Measurements from ENCODE around the gene MYO15A. TPM values are rescaled to one million over a fixed set of nuclear protein-coding genes. Genes with fewer than 3 reads are reported as not detected.
"Not testable (repeated sequence)": the region's sequence is repeated elsewhere in the genome, so short reads cannot be mapped to it uniquely, and the experiment has no call there.

The MYO15A gene
- total and polyA plus RNA-seq, 2 donors (not counting 1 experiment from before 2014, with no cell fraction given) = 2.5 to 3.1 TPM

DNA sequence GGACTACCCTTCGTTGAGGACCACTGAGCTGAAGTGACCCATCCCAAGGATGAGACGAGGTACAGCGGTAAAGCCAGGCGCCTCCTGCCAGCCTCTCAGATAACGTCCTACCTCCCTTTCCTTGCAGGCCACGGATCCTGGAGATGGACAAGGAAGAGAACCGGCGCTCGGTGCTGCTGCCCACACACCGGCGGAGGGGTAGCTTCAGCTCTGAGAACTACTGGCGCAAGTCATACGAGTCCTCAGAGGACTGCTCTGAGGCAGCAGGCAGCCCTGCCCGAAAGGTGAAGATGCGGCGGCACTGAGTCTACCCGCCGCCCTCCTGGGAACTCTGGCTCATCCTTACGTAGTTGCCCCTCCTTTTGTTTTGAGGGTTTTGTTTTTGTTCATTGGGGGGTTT is 99.5 kb downstream of the MYO15A start:
- ATAC-seq (ENCODE audit: low read depth) (no peak), DNase-seq (no peak)
- H3K79me2 ChIP-seq (ENCODE audit: control insufficient read depth, insufficient read depth, low read length) = peaks cover 8% of the 10 kb centered on the region
- no peak overlapping the region for H3K4me2 ChIP-seq (replicated peaks; ENCODE audit: low read depth, low read length, poor library complexity, severe bottlenecking)
- H3K4me1 ChIP-seq (ENCODE audit: control insufficient read depth in 2 of 2, insufficient read depth in 2 of 2, low read length in 2 of 2) = no peaks in the 10 kb centered on the region
- no peaks in the 10 kb centered on the region for H3K9me3 Mint-ChIP-seq (ENCODE audit: insufficient read depth)
- WGBS (ENCODE audit: insufficient coverage) = 100% methylated on average over 14 of the region's 19 CpGs
- intact Hi-C loops (cut with micrococcal nuclease) = no loop called here
- ChIA-PET CTCF (no interaction called here), POLR2A (no interaction called here)
- H3K36me3 ChIP-seq (replicated peaks in 1 of 2; ENCODE audit: control extremely low read depth in 1 of 2, control insufficient read depth in 1 of 2, extremely low read depth in 1 of 2, insufficient read depth in 2 of 2, low read length in 1 of 2) = peaks cover 2 to 58% of the 10 kb centered on the region in 2 experiments
- H3K4me1 Mint-ChIP-seq = peaks cover 1% of the 10 kb centered on the region
- H3K4me3 ChIP-seq (ENCODE audit: control extremely low read depth in 1 of 5, extremely low read depth in 1 of 5, insufficient read depth in 1 of 5, low read depth in 2 of 5, low read length in 4 of 5) = no peak overlapping the region
- H4K20me1 ChIP-seq (ENCODE audit: control insufficient read depth, insufficient read depth, low read length, poor library complexity, severe bottlenecking) = peaks cover 62% of the 10 kb centered on the region
- no peak overlapping the region for H3K27ac Mint-ChIP-seq
- no peaks in the 10 kb centered on the region for H3K27me3 Mint-ChIP-seq
- H3K27ac ChIP-seq (ENCODE audit: low read length in 2 of 2) = no peak overlapping the region
- H3K27me3 ChIP-seq (replicated peaks in 1 of 4; ENCODE audit: control extremely low read depth in 1 of 4, control insufficient read depth in 3 of 4, insufficient read depth in 4 of 4, low read length in 3 of 4) = no peaks in the 10 kb centered on the region
- H3K9me3 ChIP-seq (ENCODE audit: control extremely low read depth in 1 of 3, control insufficient read depth in 2 of 3, insufficient read depth in 1 of 3, low read length in 2 of 3) = no peaks in the 10 kb centered on the region
- no peak overlapping the region for H3K9ac ChIP-seq (ENCODE audit: low read length)
- TF ChIP-seq EZH2 (IDR thresholded peaks at IDR 0.05; ENCODE audit: borderline replicate concordance, insufficient read depth, low read depth, low read length, poor library complexity, severe bottlenecking) = no peak
- TF ChIP-seq, protein P1, sequence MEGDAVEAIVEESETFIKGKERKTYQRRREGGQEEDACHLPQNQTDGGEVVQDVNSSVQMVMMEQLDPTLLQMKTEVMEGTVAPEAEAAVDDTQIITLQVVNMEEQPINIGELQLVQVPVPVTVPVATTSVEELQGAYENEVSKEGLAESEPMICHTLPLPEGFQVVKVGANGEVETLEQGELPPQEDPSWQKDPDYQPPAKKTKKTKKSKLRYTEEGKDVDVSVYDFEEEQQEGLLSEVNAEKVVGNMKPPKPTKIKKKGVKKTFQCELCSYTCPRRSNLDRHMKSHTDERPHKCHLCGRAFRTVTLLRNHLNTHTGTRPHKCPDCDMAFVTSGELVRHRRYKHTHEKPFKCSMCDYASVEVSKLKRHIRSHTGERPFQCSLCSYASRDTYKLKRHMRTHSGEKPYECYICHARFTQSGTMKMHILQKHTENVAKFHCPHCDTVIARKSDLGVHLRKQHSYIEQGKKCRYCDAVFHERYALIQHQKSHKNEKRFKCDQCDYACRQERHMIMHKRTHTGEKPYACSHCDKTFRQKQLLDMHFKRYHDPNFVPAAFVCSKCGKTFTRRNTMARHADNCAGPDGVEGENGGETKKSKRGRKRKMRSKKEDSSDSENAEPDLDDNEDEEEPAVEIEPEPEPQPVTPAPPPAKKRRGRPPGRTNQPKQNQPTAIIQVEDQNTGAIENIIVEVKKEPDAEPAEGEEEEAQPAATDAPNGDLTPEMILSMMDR (IDR thresholded peaks at IDR 0.05) = no peak
- H2AFZ ChIP-seq (ENCODE audit: insufficient read depth, low read depth, low read length, poor library complexity, severe bottlenecking) = no peak overlapping the region
- H3K4me3 Mint-ChIP-seq = no peak overlapping the region

DNA sequence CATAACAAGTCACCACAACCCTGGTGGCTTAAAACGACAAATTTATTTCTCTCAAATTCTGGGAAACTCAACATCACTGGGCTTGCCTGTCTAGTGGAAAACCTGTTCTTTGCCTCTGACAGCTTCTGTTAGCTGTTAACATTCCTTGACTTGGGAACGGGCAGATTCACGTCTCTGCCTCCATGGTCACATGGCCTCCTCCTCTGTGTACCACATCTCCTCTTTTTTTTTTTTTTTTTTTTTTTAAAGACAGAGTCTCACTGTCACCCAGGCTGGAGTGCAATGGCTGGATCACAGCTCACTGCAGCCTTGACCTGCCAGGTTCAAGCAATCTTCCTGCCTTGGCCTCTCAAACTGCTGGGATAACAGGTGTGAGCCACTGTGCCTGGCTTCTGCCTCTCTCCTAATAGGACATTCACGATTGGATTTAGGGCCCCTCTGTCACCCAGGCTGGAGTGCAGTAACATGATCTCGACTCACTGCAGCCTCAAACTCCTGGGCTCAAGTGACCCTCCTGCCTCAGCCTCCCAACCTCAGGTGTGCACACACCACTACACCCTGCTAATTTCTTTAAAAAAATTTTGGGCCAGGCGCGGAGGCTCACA is 105.2 kb downstream of the MYO15A start:
- H3K27ac ChIP-seq (ENCODE audit: low read length in 2 of 2) = no peak overlapping the region
- ATAC-seq (ENCODE audit: low read depth) (no peak), DNase-seq (no peak)
- no peaks in the 10 kb centered on the region for H3K79me2 ChIP-seq (ENCODE audit: control insufficient read depth, insufficient read depth, low read length)
- H2AFZ ChIP-seq (ENCODE audit: insufficient read depth, low read depth, low read length, poor library complexity, severe bottlenecking) = no peak overlapping the region
- H3K27me3 ChIP-seq (replicated peaks in 1 of 4; ENCODE audit: control extremely low read depth in 1 of 4, control insufficient read depth in 3 of 4, insufficient read depth in 4 of 4, low read length in 3 of 4) = no peaks in the 10 kb centered on the region
- TF ChIP-seq, protein P1 (IDR thresholded peaks at IDR 0.05) = no peak
- TF ChIP-seq EZH2 (IDR thresholded peaks at IDR 0.05; ENCODE audit: borderline replicate concordance, insufficient read depth, low read depth, low read length, poor library complexity, severe bottlenecking) = no peak
- intact Hi-C loops (cut with micrococcal nuclease) = no loop called here
- H3K4me2 ChIP-seq (replicated peaks; ENCODE audit: low read depth, low read length, poor library complexity, severe bottlenecking) = no peak overlapping the region
- Mint-ChIP-seq H3K4me1 (peaks cover 3% of the 10 kb centered on the region), H3K9me3 (ENCODE audit: insufficient read depth) (no peaks in the 10 kb centered on the region), H3K4me3 (no peak overlapping the region), H3K27ac (no peak overlapping the region), H3K27me3 (no peaks in the 10 kb centered on the region)
- ChIA-PET CTCF (no interaction called here), POLR2A (no interaction called here)
- no peaks in the 10 kb centered on the region for H3K4me1 ChIP-seq (ENCODE audit: control insufficient read depth in 2 of 2, insufficient read depth in 2 of 2, low read length in 2 of 2)
- no peaks in the 10 kb centered on the region for H3K9me3 ChIP-seq (ENCODE audit: control extremely low read depth in 1 of 3, control insufficient read depth in 2 of 3, insufficient read depth in 1 of 3, low read length in 2 of 3)
- peaks cover 6% of the 10 kb centered on the region for H4K20me1 ChIP-seq (ENCODE audit: control insufficient read depth, insufficient read depth, low read length, poor library complexity, severe bottlenecking)
- peaks cover 0 to 13% of the 10 kb centered on the region in 2 experiments for H3K36me3 ChIP-seq (replicated peaks in 1 of 2; ENCODE audit: control extremely low read depth in 1 of 2, control insufficient read depth in 1 of 2, extremely low read depth in 1 of 2, insufficient read depth in 2 of 2, low read length in 1 of 2)
- 90% methylated on average over 6 of the region's 7 CpGs for WGBS (ENCODE audit: insufficient coverage)
- no peak overlapping the region for H3K4me3 ChIP-seq (ENCODE audit: control extremely low read depth in 1 of 5, extremely low read depth in 1 of 5, insufficient read depth in 1 of 5, low read depth in 2 of 5, low read length in 4 of 5)
- no peak overlapping the region for H3K9ac ChIP-seq (ENCODE audit: low read length)

DNA sequence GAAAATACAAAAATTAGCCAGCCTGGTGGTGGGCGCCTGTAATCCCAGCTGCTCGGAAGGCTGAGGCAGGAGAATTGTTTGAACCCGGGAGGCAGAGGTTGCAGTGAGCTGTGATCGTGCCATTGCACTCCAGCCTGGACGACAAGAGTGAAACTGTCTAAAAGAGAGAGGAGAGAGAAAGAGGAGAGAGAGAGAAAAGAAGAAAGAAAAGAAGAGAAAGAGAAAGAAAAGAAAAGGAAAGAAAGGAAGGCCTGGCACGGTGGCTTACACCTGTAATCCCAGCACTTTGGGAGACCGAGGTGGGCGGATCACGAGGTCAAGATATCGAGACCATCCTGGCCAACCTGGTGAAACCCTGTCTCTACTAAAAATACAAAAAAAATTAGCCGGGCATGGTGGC is 108.3 kb downstream of the MYO15A start:
- intact Hi-C loops (cut with micrococcal nuclease) = loop anchor here (1.0 to 2.0 kb wide), 2 partner anchors 42 to 76 kb away; partner anchors contain the start of gene FLII
- H3K4me3 ChIP-seq (ENCODE audit: control extremely low read depth in 1 of 5, extremely low read depth in 1 of 5, insufficient read depth in 1 of 5, low read depth in 2 of 5, low read length in 4 of 5); H4K20me1 ChIP-seq (ENCODE audit: control insufficient read depth, insufficient read depth, low read length, poor library complexity, severe bottlenecking); H3K4me1 ChIP-seq (ENCODE audit: control insufficient read depth in 2 of 2, insufficient read depth in 2 of 2, low read length in 2 of 2); H3K4me3 Mint-ChIP-seq; H3K36me3 ChIP-seq (replicated peaks in 1 of 2; ENCODE audit: control extremely low read depth in 1 of 2, control insufficient read depth in 1 of 2, extremely low read depth in 1 of 2, insufficient read depth in 2 of 2, low read length in 1 of 2); H3K27me3 ChIP-seq (replicated peaks in 1 of 4; ENCODE audit: control extremely low read depth in 1 of 4, control insufficient read depth in 3 of 4, insufficient read depth in 4 of 4, low read length in 3 of 4); H3K27me3 Mint-ChIP-seq; ATAC-seq (ENCODE audit: low read depth); DNase-seq; H2AFZ ChIP-seq (ENCODE audit: insufficient read depth, low read depth, low read length, poor library complexity, severe bottlenecking); H3K27ac ChIP-seq (ENCODE audit: low read length in 2 of 2); H3K4me2 ChIP-seq (replicated peaks; ENCODE audit: low read depth, low read length, poor library complexity, severe bottlenecking); H3K79me2 ChIP-seq (ENCODE audit: control insufficient read depth, insufficient read depth, low read length); H3K4me1 Mint-ChIP-seq; H3K9me3 Mint-ChIP-seq (ENCODE audit: insufficient read depth); H3K9ac ChIP-seq (ENCODE audit: low read length); H3K9me3 ChIP-seq (ENCODE audit: control extremely low read depth in 1 of 3, control insufficient read depth in 2 of 3, insufficient read depth in 1 of 3, low read length in 2 of 3); H3K27ac Mint-ChIP-seq: not testable (repeated sequence)
- POLR2A ChIA-PET = interaction anchor here (0.8 kb wide), 1 partner anchor 33 kb away, joined by 3 read pairs; no protein-coding TSS in a partner anchor
- 96% methylated on average over 6 of the region's 11 CpGs for WGBS (ENCODE audit: insufficient coverage)
- CTCF ChIA-PET = interaction anchor here (0.7 to 2.6 kb wide), 8 partner anchors 12 to 585 kb away, joined by 3 to 8 read pairs (median 4); partner anchors contain the start of gene ALKBH5

All from B cell (primary cell).